Tongue (tissue), 2 donors: ENCODE data around the gene ANO2. TPM values are rescaled to one million over a fixed set of nuclear protein-coding genes. Genes with fewer than 3 reads are reported as not detected.
A peak's percentile ranks its signal among the peaks of the same experiment; 100 is the strongest.

Experiments
- DNase-seq: peaks from one replicate; pipeline ENCODE4 v3.0.0-alpha.2; 2015
- total RNA-seq: library from RNA; depleted of rRNA; stranded (reverse); fragments of >200 nt; gene quantifications from one replicate; pipeline ENCODE4 v1.2.3, GENCODE V29; 2014

Gene ANO2
- total RNA-seq, 1 donor from 2014 or later: 4.8 TPM

- no peak for DNase-seq
Measured at GRCh38 chr12:5817246-5817645, 127.8 kb downstream of the ANO2 start.

GRCh38 chr12:5809586-5809985 is 135.5 kb downstream of the ANO2 start:
- DNase-seq: no peak

GRCh38 chr12:5808981-5809380 is 136.1 kb downstream of the ANO2 start:
- no peak for DNase-seq

GRCh38 chr12:5807514-5808219 is 137.4 kb downstream of the ANO2 start:
- no peak for DNase-seq

- DNase-seq: no peak
Measured at GRCh38 chr12:5807090-5807414, 138.0 kb downstream of the ANO2 start.

- DNase-seq: peak; percentile 58
Measured at GRCh38 chr12:5806371-5807089, 138.5 kb downstream of the ANO2 start.

GRCh38 chr12:5803532-5803931 is 141.5 kb downstream of the ANO2 start:
- no peak for DNase-seq

GRCh38 chr12:5798242-5799015 is 146.6 kb downstream of the ANO2 start:
- no peak for DNase-seq

- DNase-seq: no peak
Measured at GRCh38 chr12:5797661-5798060, 147.4 kb downstream of the ANO2 start.

GRCh38 chr12:5796959-5797225 is 148.2 kb downstream of the ANO2 start:
- no peak for DNase-seq

GRCh38 chr12:5796171-5796958 is 148.7 kb downstream of the ANO2 start:
- peak; percentile 76 for DNase-seq

- DNase-seq: peak; percentile 87
Measured at GRCh38 chr12:5794156-5794555, 150.9 kb downstream of the ANO2 start.

GRCh38 chr12:5792343-5792742 is 152.7 kb downstream of the ANO2 start:
- no peak for DNase-seq

- DNase-seq: no peak
Measured at GRCh38 chr12:5789469-5789968, 155.5 kb downstream of the ANO2 start.

- no peak for DNase-seq
Measured at GRCh38 chr12:5787828-5788227, 157.2 kb downstream of the ANO2 start.

GRCh38 chr12:5785601-5786000 is 159.5 kb downstream of the ANO2 start:
- DNase-seq: no peak

GRCh38 chr12:5784462-5785130 is 160.5 kb downstream of the ANO2 start:
- DNase-seq: no peak

GRCh38 chr12:5783289-5783920 is 161.7 kb downstream of the ANO2 start:
- peak; percentile 55 for DNase-seq

- no peak for DNase-seq
Measured at GRCh38 chr12:5780536-5780935, 164.5 kb downstream of the ANO2 start.

- DNase-seq: no peak
Measured at GRCh38 chr12:5779401-5779800, 165.7 kb downstream of the ANO2 start.

- no peak for DNase-seq
Measured at GRCh38 chr12:5778821-5779220, 166.2 kb downstream of the ANO2 start.
